A549 (cell line): ENCODE data around the gene EIF4G1.

ENCODE experiments used
- BHLHE40 ChIP-seq: IDR thresholded peaks from 2 replicates; pipeline ENCODE4 v1.6.1; 2012; ENCODE audit warnings: low read depth, low read length, inconsistent platforms
- CEBPB ChIP-seq, 2 experiments: fragments of >200 bp in 1 of 2; sonication (Bioruptor Twin) in 1 of 2; formaldehyde crosslinking in 1 of 2; IDR thresholded peaks; 2 replicates each; pipeline ENCODE4 v1.6.1; 2012 to 2016
- CTCF ChIP-seq: fragments of >200 bp; sonication (Bioruptor Twin); formaldehyde crosslinking; IDR thresholded peaks from 3 replicates; pipeline ENCODE4 v1.5.1; 2016
- EHF ChIP-seq: fragments of 250-450 bp; sonication (Bioruptor Pico); IDR thresholded peaks from 2 replicates; pipeline ENCODE4 v1.5.0; 2020; ENCODE audit warnings: mild to moderate bottlenecking
- ESRRA ChIP-seq: fragments of 150-350 bp; IDR thresholded peaks from 2 replicates; pipeline ENCODE4 v1.6.1; 2014; ENCODE audit warnings: mild to moderate bottlenecking, low read length, borderline replicate concordance
- HMGXB4 ChIP-seq: fragments of 250-450 bp; sonication (Bioruptor Pico); IDR thresholded peaks from 2 replicates; pipeline ENCODE4 v1.5.0; 2021; ENCODE audit warnings: mild to moderate bottlenecking, moderate library complexity, borderline replicate concordance
- MAFK ChIP-seq: fragments of 450-650 bp; IDR thresholded peaks from 2 replicates; pipeline ENCODE4 v1.6.1; 2014; ENCODE audit not compliant: partially characterized antibody
- MAX ChIP-seq: IDR thresholded peaks from 2 replicates; pipeline ENCODE4 v1.6.1; 2012
- RNF2 ChIP-seq: fragments of 200-600 bp; sonication (generic); IDR thresholded peaks from 2 replicates; pipeline ENCODE4 v1.6.1; 2016; ENCODE audit warnings: low read depth, mild to moderate bottlenecking, antibody characterized with exemption, moderate library complexity, borderline replicate concordance

GRCh38 chr3:184306341-184306972 is 7.9 kb upstream of the EIF4G1 start:
- TF ChIP-seq BHLHE40 (no peak), RNF2 (no peak), MAX (no peak), EHF (CRISPR knock-in tag) (no peak), MAFK (no peak), CTCF (no peak), HMGXB4 (CRISPR knock-in tag) (no peak), ESRRA (no peak), CEBPB (IDR thresholded peaks at IDR 0.05) (no peak)
